SK-N-SH treated with all-trans-retinoic acid at 6 μM for 48 hours (cell line): ENCODE measurements around the gene AMFR.

Experiments used
- ARNTL ChIP-seq: fragments of 450-650 bp; formaldehyde crosslinking; IDR thresholded peaks from 2 replicates; pipeline ENCODE4 v1.5.0; 2020; ENCODE audit warnings: low read depth, mild to moderate bottlenecking, moderate library complexity, borderline replicate concordance
- CSDC2 ChIP-seq: fragments of 250-450 bp; sonication (Bioruptor Pico); IDR thresholded peaks from 2 replicates; pipeline ENCODE4 v1.5.0; 2020; ENCODE audit warnings: mild to moderate bottlenecking, moderate library complexity
- GLIS3 ChIP-seq: fragments of 250-450 bp; sonication (Bioruptor Pico); IDR thresholded peaks from 2 replicates; pipeline ENCODE4 v1.5.0; 2020; ENCODE audit warnings: mild to moderate bottlenecking, moderate library complexity
- PATZ1 ChIP-seq: fragments of 250-450 bp; sonication (Bioruptor Pico); IDR thresholded peaks from 2 replicates; pipeline ENCODE4 v1.8.0; 2020; ENCODE audit warnings: mild to moderate bottlenecking, moderate library complexity, borderline replicate concordance
- POU6F1 ChIP-seq: fragments of 250-450 bp; sonication (Bioruptor Pico); IDR thresholded peaks from 2 replicates; pipeline ENCODE4 v1.8.0; 2021; ENCODE audit warnings: low read depth, mild to moderate bottlenecking, moderate library complexity, borderline replicate concordance
- PPARA ChIP-seq: fragments of 250-450 bp; sonication (Bioruptor Pico); IDR thresholded peaks from 2 replicates; pipeline ENCODE4 v1.5.0; 2020; ENCODE audit warnings: mild to moderate bottlenecking, borderline replicate concordance
- RARB ChIP-seq: fragments of 250-450 bp; sonication (Bioruptor Pico); IDR thresholded peaks from 2 replicates; pipeline ENCODE4 v1.8.0; 2021; ENCODE audit warnings: mild to moderate bottlenecking, moderate library complexity
- SNAI2 ChIP-seq: fragments of 250-450 bp; sonication (Bioruptor Pico); IDR thresholded peaks from 2 replicates; pipeline ENCODE4 v1.5.0; 2020; ENCODE audit warnings: mild to moderate bottlenecking, moderate library complexity
- TSHZ2 ChIP-seq: fragments of 250-450 bp; sonication (Bioruptor Pico); IDR thresholded peaks from 2 replicates; pipeline ENCODE4 v1.5.0; 2020; ENCODE audit warnings: mild to moderate bottlenecking, moderate library complexity
- ZNF8 ChIP-seq: fragments of 450-650 bp; formaldehyde crosslinking; IDR thresholded peaks from 2 replicates; pipeline ENCODE4 v1.5.0; 2020; ENCODE audit warnings: mild to moderate bottlenecking, moderate library complexity

- no peak for TF ChIP-seq TSHZ2 (CRISPR knock-in tag)
- TF ChIP-seq ARNTL (CRISPR knock-in tag), result no peak
- no peak for TF ChIP-seq POU6F1 (CRISPR knock-in tag)
- no peak for TF ChIP-seq RARB (CRISPR knock-in tag)
- TF ChIP-seq PPARA (CRISPR knock-in tag), result no peak
- no peak for TF ChIP-seq PATZ1
- no peak for TF ChIP-seq CSDC2
- TF ChIP-seq GLIS3 (CRISPR knock-in tag), result no peak
- TF ChIP-seq SNAI2 (CRISPR knock-in tag), result no peak
- no peak for TF ChIP-seq ZNF8 (CRISPR knock-in tag)
Measured at GRCh38 chr16:56466344-56466743, 41.0 kb upstream of the AMFR start.
